HCT116 (cell line): Measurements from ENCODE around the gene OR2H1. TPM values are rescaled to one million over a fixed set of nuclear protein-coding genes. Genes with fewer than 3 reads are reported as not detected.

Experiments
- ATAC-seq: fragments of 200-7000 bp; cut with Tn5 transposase; 2 replicates; pipeline ENCODE4 v1.9.1; 2020; ENCODE audit warnings: mild to moderate bottlenecking, moderate library complexity
- BruUV-seq: library from RNA; stranded (reverse); fragments of 400-500 nt; replicated peaks from 2 replicates; lab custom pipeline; 2021; lab: Mats Ljungman, UMichigan
- CTCF ChIA-PET: fragments of 300-600 bp; sonication (Branson Sonifier 250); formaldehyde crosslinking; loops from one replicate; lab custom pipeline; 2021; ENCODE audit warnings: antibody characterized with exemption; lab: Charles Lee
- POLR2A ChIA-PET: fragments of 300-600, 350-600 bp; sonication (Branson Sonifier 250); formaldehyde crosslinking; loops from one replicate; lab custom pipeline; 2021; ENCODE audit warnings: antibody characterized with exemption; lab: Charles Lee
- RAD21 ChIA-PET, 2 experiments: fragments of 300-600 bp; sonication (Branson Sonifier 250); formaldehyde crosslinking; loops; one replicate each; lab custom pipeline; 2023; ENCODE audit warnings: low total read pairs in 2 of 2; ENCODE audit not compliant: uncharacterized antibody in 2 of 2, unreplicated experiment in 2 of 2, low non-redundant PET in 1 of 2; lab: Charles Lee
- DNase-seq: peaks from one replicate; pipeline ENCODE4 v3.0.0-alpha.2; 2010; ENCODE audit warnings: low read depth, low spot score
- H2AFZ ChIP-seq: fragments of 200-600 bp; shearing (Covaris generic), sonication (generic); 2 replicates; pipeline ENCODE4 v1.6.1; 2017; ENCODE audit warnings: low read depth, mixed run types, mixed read lengths, antibody characterized with exemption, low read length; ENCODE audit not compliant: poor library complexity, severe bottlenecking
- H3K27ac ChIP-seq: 2 replicates; pipeline ENCODE4 v1.5.1; 2012; ENCODE audit warnings: low read depth, low read length
- H3K27me3 ChIP-seq: fragments of 200-600 bp; sonication (generic); 2 replicates; pipeline ENCODE4 v1.6.1; 2016; ENCODE audit warnings: mixed run types, low read length, mixed read lengths; ENCODE audit not compliant: insufficient read depth
- H3K36me3 ChIP-seq, 2 experiments: fragments of 200-500 bp in 1 of 2; fragments of 200-600 bp in 1 of 2; sonication (Bioruptor generic) in 1 of 2; sonication (generic) in 1 of 2; 2 replicates each; pipeline versions ENCODE4 v1.5.1 to v1.6.1; 2014 to 2016; ENCODE audit warnings: low read length in 2 of 2, inconsistent platforms in 1 of 2, mixed read lengths in 1 of 2, mixed run types in 1 of 2; ENCODE audit not compliant: insufficient read depth in 2 of 2, control insufficient read depth in 1 of 2
- H3K4me1 ChIP-seq, 2 experiments: fragments of 200-600 bp in 1 of 2; sonication (generic) in 1 of 2; 2 replicates each; pipeline versions ENCODE4 v1.5.1 to v1.6.1; 2012 to 2017; ENCODE audit warnings: low read length in 2 of 2, inconsistent platforms in 1 of 2, mild to moderate bottlenecking in 1 of 2, mixed read lengths in 1 of 2, mixed run types in 1 of 2, moderate library complexity in 1 of 2; ENCODE audit not compliant: insufficient read depth in 2 of 2, control insufficient read depth in 1 of 2
- H3K4me2 ChIP-seq: fragments of 200-600 bp; sonication (generic); 2 replicates; pipeline ENCODE4 v1.6.1; 2017; ENCODE audit warnings: mixed run types, low read length, mixed read lengths
- H3K4me3 ChIP-seq, 2 experiments: fragments of 200-600 bp in 1 of 2; sonication (generic) in 1 of 2; replicated peaks in 1 of 2; 2 replicates each; pipeline ENCODE4 v1.5.1; 2011 to 2016; ENCODE audit warnings: low read length in 2 of 2, control low read depth in 1 of 2, low read depth in 1 of 2, mild to moderate bottlenecking in 1 of 2, mixed read lengths in 1 of 2, mixed run types in 1 of 2
- H3K79me2 ChIP-seq: fragments of 200-600 bp; sonication (generic); 2 replicates; pipeline ENCODE4 v1.6.1; 2017; ENCODE audit warnings: mild to moderate bottlenecking, mixed run types, low read length, moderate library complexity, mixed read lengths; ENCODE audit not compliant: insufficient read depth
- H3K9ac ChIP-seq: fragments of 200-600 bp; sonication (generic); 2 replicates; pipeline ENCODE4 v1.6.1; 2016; ENCODE audit warnings: low read length, mixed read lengths
- H3K9me2 ChIP-seq: fragments of 200-600 bp; sonication (generic), shearing (Covaris generic); 2 replicates; pipeline ENCODE4 v1.6.1; 2017; ENCODE audit warnings: mixed run types, mild to moderate bottlenecking, moderate library complexity; ENCODE audit not compliant: insufficient read depth
- H3K9me3 ChIP-seq, 2 experiments: fragments of 200-500 bp in 1 of 2; fragments of 200-600 bp in 1 of 2; sonication (Bioruptor generic) in 1 of 2; sonication (generic) in 1 of 2; 2 replicates each; pipeline ENCODE4 v1.6.1; 2014 to 2017; ENCODE audit warnings: low read length in 2 of 2, mixed read lengths in 2 of 2, inconsistent platforms in 1 of 2, low read depth in 1 of 2, mild to moderate bottlenecking in 1 of 2, mixed run types in 1 of 2, moderate library complexity in 1 of 2; ENCODE audit not compliant: control insufficient read depth in 1 of 2, insufficient read depth in 1 of 2
- H4K20me1 ChIP-seq: fragments of 200-600 bp; sonication (generic), shearing (Covaris generic); 2 replicates; pipeline ENCODE4 v1.6.1; 2017; ENCODE audit warnings: mixed run types, mild to moderate bottlenecking, moderate library complexity; ENCODE audit not compliant: insufficient read depth
- ATF3 ChIP-seq: IDR thresholded peaks from 2 replicates; pipeline ENCODE4 v1.6.1; 2012
- CEBPB ChIP-seq: IDR thresholded peaks from 2 replicates; pipeline ENCODE4 v1.6.1; 2012; ENCODE audit warnings: low read depth
- CTCF ChIP-seq, 3 experiments: fragments of 200-600 bp in 1 of 3; sonication (generic) in 1 of 3; IDR thresholded peaks in 2 of 3; conservative IDR thresholded peaks in 1 of 3; 2 replicates each; pipeline ENCODE4 v1.5.1; 2012 to 2017; ENCODE audit warnings: low read depth in 2 of 3, low read length in 2 of 3, antibody characterized with exemption in 1 of 3, borderline replicate concordance in 1 of 3, control low read depth in 1 of 3, mild to moderate bottlenecking in 1 of 3, mixed read lengths in 1 of 3, mixed run types in 1 of 3, moderate library complexity in 1 of 3; ENCODE audit not compliant: insufficient read depth in 1 of 3
- EGR1 ChIP-seq: IDR thresholded peaks from 2 replicates; pipeline ENCODE4 v1.6.1; 2012; ENCODE audit warnings: low read depth
- ELF1 ChIP-seq: IDR thresholded peaks from 2 replicates; pipeline ENCODE4 v1.6.1; 2012; ENCODE audit warnings: low read depth, borderline replicate concordance
- EZH2phosphoT487 ChIP-seq: fragments of 200-600 bp; IDR thresholded peaks from 2 replicates; pipeline ENCODE4 v1.6.1; 2018; ENCODE audit warnings: antibody characterized with exemption, borderline replicate concordance
- FOSL1 ChIP-seq: IDR thresholded peaks from 2 replicates; pipeline ENCODE4 v1.6.1; 2012; ENCODE audit warnings: low read depth
- JUND ChIP-seq: IDR thresholded peaks from 2 replicates; pipeline ENCODE4 v1.6.1; 2012
- MAX ChIP-seq: IDR thresholded peaks from 2 replicates; pipeline ENCODE4 v1.6.1; 2012
- POLR2AphosphoS5 ChIP-seq: IDR thresholded peaks from 2 replicates; pipeline ENCODE4 v1.6.1; 2011; ENCODE audit warnings: mild to moderate bottlenecking, low read depth, low read length, moderate library complexity
- REST ChIP-seq: IDR thresholded peaks from 2 replicates; pipeline ENCODE4 v1.6.1; 2012; ENCODE audit warnings: low read depth
- SIN3A ChIP-seq: IDR thresholded peaks from 2 replicates; pipeline ENCODE4 v1.6.1; 2012; ENCODE audit warnings: low read depth
- SRF ChIP-seq: IDR thresholded peaks from 2 replicates; pipeline ENCODE4 v1.6.1; 2012; ENCODE audit warnings: low read depth
- TCF7L2 ChIP-seq: IDR thresholded peaks from 2 replicates; pipeline ENCODE4 v1.7.0; 2011; ENCODE audit warnings: borderline replicate concordance, inconsistent platforms; ENCODE audit not compliant: insufficient read depth, insufficient read length; ENCODE audit errors: extremely low read depth
- YY1 ChIP-seq: IDR thresholded peaks from 2 replicates; pipeline ENCODE4 v1.6.1; 2011; ENCODE audit warnings: low read length, low read depth, moderate library complexity, mild to moderate bottlenecking; ENCODE audit not compliant: insufficient replicate concordance; ENCODE audit errors: extremely low read depth
- ZNF274 ChIP-seq: fragments of 200-500 bp; sonication (Bioruptor generic); IDR thresholded peaks from 2 replicates; pipeline ENCODE4 v1.6.1; 2014; ENCODE audit warnings: mild to moderate bottlenecking, low read depth, low read length, inconsistent platforms
- intact Hi-C: fragments of 100-400 bp; cut with micrococcal nuclease; formaldehyde crosslinking; loops from 2 replicates; pipeline ENCODE4 v1.10.0; 2022
- total RNA-seq: library from RNA; stranded (reverse); gene quantifications from one replicate; pipeline ENCODE4 v1.2.1, GENCODE V29; 2021; ENCODE audit not compliant: unreplicated experiment

The OR2H1 gene
- total RNA-seq, 1 experiment from 2014 or later, result not detected

GRCh38 chr6:29447670-29448069 is 9.3 kb upstream of the OR2H1 start (continued):
- TF ChIP-seq REST (no peak), EZH2phosphoT487 (no peak)
- TF ChIP-seq, all 23 proteins: peak for 0

- CTCF ChIA-PET, result no interaction called here
- Histone ChIP-seq H3K4me1 (no peaks in the 10 kb centered on the region), H2AFZ (no peak overlapping the region), H3K9me3 (no peaks in the 10 kb centered on the region), H3K9ac (no peak overlapping the region), H3K4me2 (no peak overlapping the region)
- POLR2A ChIA-PET, result no interaction called here
- TF ChIP-seq EGR1 (no peak), ZNF274 (no peak), YY1 (no peak), ATF3 (no peak), FOSL1 (no peak), EZH2phosphoT487 (no peak), MAX (no peak), ELF1 (no peak), CEBPB (no peak), SRF (no peak), POLR2AphosphoS5 (no peak), CTCF (IDR thresholded peaks at IDR 0.05 in 2 of 3, conservative IDR thresholded peaks at IDR 0.05 in 1 of 3; ENCODE audit: borderline replicate concordance in 1 of 3, insufficient read depth in 1 of 3, low read depth in 2 of 3, low read length in 2 of 3) (no peak), SIN3A (no peak), JUND (no peak), TCF7L2 (no peak)
- TF ChIP-seq, all 23 proteins: peak for 0
- RAD21 ChIA-PET, result no interaction called here
- Histone ChIP-seq H3K79me2 (no peaks in the 10 kb centered on the region), H3K36me3 (no peaks in the 10 kb centered on the region), H3K9me2 (no peaks in the 10 kb centered on the region), H3K27ac (no peak overlapping the region), H3K27me3 (no peaks in the 10 kb centered on the region), H3K4me3 (no peak overlapping the region), H4K20me1 (no peaks in the 10 kb centered on the region)
- DNase-seq (no peak), ATAC-seq (no peak)
- intact Hi-C loops, result no loop called here
- no TSS peak for BruUV-seq
These were observed 5.3 kb upstream of the OR2H1 start for GRCh38 chr6:29451471-29452193.
